Astrocyte (in vitro differentiated cells and primary cell): ENCODE results near the gene IPCEF1. TPM values are rescaled to one million over a fixed set of nuclear protein-coding genes. Genes with fewer than 3 reads are reported as not detected.

Source experiments
- DNase-seq: peaks from one replicate; pipeline ENCODE4 v3.0.0-alpha.2; 2010; ENCODE audit warnings: low read depth
- FAIRE-seq: peaks from 2 replicates; lab custom pipeline; 2011; peaks lifted over from hg19 to GRCh38; lab: Jason Lieb, UNC
- H2AFZ ChIP-seq: 2 replicates; pipeline ENCODE4 v1.6.0; 2012; ENCODE audit warnings: low read depth, low read length, inconsistent platforms
- H3K27ac ChIP-seq: 2 replicates; pipeline ENCODE4 v1.5.1; 2011; ENCODE audit warnings: low read depth, low read length, inconsistent platforms
- H3K27me3 ChIP-seq: 2 replicates; pipeline ENCODE4 v1.6.0; 2011; ENCODE audit warnings: low read length, inconsistent platforms; ENCODE audit not compliant: insufficient read depth
- H3K36me3 ChIP-seq: 2 replicates; pipeline ENCODE4 v1.5.1; 2011; ENCODE audit warnings: low read length, inconsistent platforms; ENCODE audit not compliant: insufficient read depth
- H3K4me1 ChIP-seq: 2 replicates; pipeline ENCODE4 v1.5.1; 2011; ENCODE audit warnings: low read length, inconsistent platforms; ENCODE audit not compliant: insufficient read depth
- H3K4me2 ChIP-seq: 2 replicates; pipeline ENCODE4 v1.6.0; 2012; ENCODE audit warnings: low read length, inconsistent platforms
- H3K4me3 ChIP-seq: 2 replicates; pipeline ENCODE4 v1.5.1; 2011; ENCODE audit warnings: low read depth, mild to moderate bottlenecking, low read length, inconsistent platforms; ENCODE audit not compliant: insufficient read depth
- H3K79me2 ChIP-seq: 2 replicates; pipeline ENCODE4 v1.6.0; 2012; ENCODE audit warnings: mild to moderate bottlenecking, low read length, inconsistent platforms; ENCODE audit not compliant: insufficient read depth
- H3K9ac ChIP-seq: 2 replicates; pipeline ENCODE4 v1.6.0; 2012; ENCODE audit warnings: mild to moderate bottlenecking, low read length, inconsistent platforms
- H3K9me3 ChIP-seq: 2 replicates; pipeline ENCODE4 v1.5.1; 2012; ENCODE audit warnings: low read depth, mild to moderate bottlenecking, low read length, inconsistent platforms; ENCODE audit not compliant: insufficient read depth
- H4K20me1 ChIP-seq: 2 replicates; pipeline ENCODE4 v1.6.0; 2012; ENCODE audit warnings: low read length, inconsistent platforms; ENCODE audit not compliant: insufficient read depth
- H3K27ac Mint-ChIP-seq: one replicate; pipeline ENCODE4 v1.8.0; 2021; ENCODE audit warnings: mild to moderate bottlenecking, mixed read lengths; ENCODE audit not compliant: unreplicated experiment
- H3K27me3 Mint-ChIP-seq: one replicate; pipeline ENCODE4 v1.8.0; 2021; ENCODE audit warnings: low read depth, mixed read lengths; ENCODE audit not compliant: unreplicated experiment
- H3K36me3 Mint-ChIP-seq: one replicate; pipeline ENCODE4 v1.8.0; 2021; ENCODE audit warnings: low read depth, mixed read lengths; ENCODE audit not compliant: unreplicated experiment
- H3K4me1 Mint-ChIP-seq: one replicate; pipeline ENCODE4 v1.8.0; 2021; ENCODE audit warnings: low read depth, mixed read lengths; ENCODE audit not compliant: unreplicated experiment
- H3K4me3 Mint-ChIP-seq: one replicate; pipeline ENCODE4 v1.8.0; 2021; ENCODE audit warnings: mild to moderate bottlenecking, moderate library complexity, mixed read lengths; ENCODE audit not compliant: unreplicated experiment
- H3K9me3 Mint-ChIP-seq: one replicate; pipeline ENCODE4 v1.8.0; 2021; ENCODE audit warnings: mild to moderate bottlenecking, mixed read lengths; ENCODE audit not compliant: unreplicated experiment
- EZH2 ChIP-seq: IDR thresholded peaks from 2 replicates; pipeline ENCODE4 v1.6.1; 2012; ENCODE audit warnings: mild to moderate bottlenecking, low read length, inconsistent platforms; ENCODE audit not compliant: insufficient read depth
- total RNA-seq: library from RNA; stranded (reverse); gene quantifications from 2 replicates; pipeline ENCODE4 v1.2.1, GENCODE V29; 2021
- TF ChIP-seq, protein P1 (sequence below): IDR thresholded peaks from 2 replicates; pipeline ENCODE4 v1.5.1; 2011; ENCODE audit warnings: low read depth, mild to moderate bottlenecking, inconsistent platforms, low read length, moderate library complexity; ENCODE audit not compliant: insufficient read depth

IPCEF1 gene
- total RNA-seq, 1 donor from 2014 or later = 0.16 TPM

DNA sequence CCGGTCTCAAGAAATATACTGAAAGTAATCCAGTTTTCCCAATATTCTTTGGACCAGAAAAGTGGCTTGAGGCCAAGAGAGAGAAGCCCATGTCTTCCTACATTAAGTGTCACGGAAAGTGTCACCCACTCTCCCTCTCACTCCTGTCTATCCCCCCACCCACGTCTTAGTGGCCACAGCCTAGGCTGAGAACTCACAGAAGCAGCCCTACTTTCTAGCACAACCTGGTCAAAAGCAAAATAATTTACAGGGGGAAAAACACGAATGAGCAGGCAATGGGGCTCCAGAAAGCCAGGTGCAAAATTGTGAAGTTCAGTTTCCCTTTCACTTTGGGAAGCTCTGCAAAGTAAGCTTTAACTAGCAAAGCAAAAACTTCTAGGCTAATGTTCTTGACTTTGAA lies 199.5 kb downstream of the IPCEF1 start:
- Histone ChIP-seq H3K4me2 (no peak overlapping the region), H3K9me3 (no peaks in the 10 kb centered on the region), H3K36me3 (no peaks in the 10 kb centered on the region), H3K27me3 (no peaks in the 10 kb centered on the region), H3K4me1 (no peaks in the 10 kb centered on the region), H3K27ac (no peak overlapping the region), H3K9ac (no peak overlapping the region), H3K79me2 (no peaks in the 10 kb centered on the region), H4K20me1 (no peaks in the 10 kb centered on the region), H3K4me3 (no peak overlapping the region), H2AFZ (no peak overlapping the region)
- DNase-seq (no peak), FAIRE-seq (no peak)
- Mint-ChIP-seq H3K4me1 (no peaks in the 10 kb centered on the region), H3K4me3 (no peak overlapping the region), H3K27me3 (no peaks in the 10 kb centered on the region), H3K27ac (no peak overlapping the region), H3K9me3 (no peaks in the 10 kb centered on the region), H3K36me3 (no peaks in the 10 kb centered on the region)
- TF ChIP-seq, protein P1, sequence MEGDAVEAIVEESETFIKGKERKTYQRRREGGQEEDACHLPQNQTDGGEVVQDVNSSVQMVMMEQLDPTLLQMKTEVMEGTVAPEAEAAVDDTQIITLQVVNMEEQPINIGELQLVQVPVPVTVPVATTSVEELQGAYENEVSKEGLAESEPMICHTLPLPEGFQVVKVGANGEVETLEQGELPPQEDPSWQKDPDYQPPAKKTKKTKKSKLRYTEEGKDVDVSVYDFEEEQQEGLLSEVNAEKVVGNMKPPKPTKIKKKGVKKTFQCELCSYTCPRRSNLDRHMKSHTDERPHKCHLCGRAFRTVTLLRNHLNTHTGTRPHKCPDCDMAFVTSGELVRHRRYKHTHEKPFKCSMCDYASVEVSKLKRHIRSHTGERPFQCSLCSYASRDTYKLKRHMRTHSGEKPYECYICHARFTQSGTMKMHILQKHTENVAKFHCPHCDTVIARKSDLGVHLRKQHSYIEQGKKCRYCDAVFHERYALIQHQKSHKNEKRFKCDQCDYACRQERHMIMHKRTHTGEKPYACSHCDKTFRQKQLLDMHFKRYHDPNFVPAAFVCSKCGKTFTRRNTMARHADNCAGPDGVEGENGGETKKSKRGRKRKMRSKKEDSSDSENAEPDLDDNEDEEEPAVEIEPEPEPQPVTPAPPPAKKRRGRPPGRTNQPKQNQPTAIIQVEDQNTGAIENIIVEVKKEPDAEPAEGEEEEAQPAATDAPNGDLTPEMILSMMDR = no peak
- no peak for TF ChIP-seq EZH2

DNA sequence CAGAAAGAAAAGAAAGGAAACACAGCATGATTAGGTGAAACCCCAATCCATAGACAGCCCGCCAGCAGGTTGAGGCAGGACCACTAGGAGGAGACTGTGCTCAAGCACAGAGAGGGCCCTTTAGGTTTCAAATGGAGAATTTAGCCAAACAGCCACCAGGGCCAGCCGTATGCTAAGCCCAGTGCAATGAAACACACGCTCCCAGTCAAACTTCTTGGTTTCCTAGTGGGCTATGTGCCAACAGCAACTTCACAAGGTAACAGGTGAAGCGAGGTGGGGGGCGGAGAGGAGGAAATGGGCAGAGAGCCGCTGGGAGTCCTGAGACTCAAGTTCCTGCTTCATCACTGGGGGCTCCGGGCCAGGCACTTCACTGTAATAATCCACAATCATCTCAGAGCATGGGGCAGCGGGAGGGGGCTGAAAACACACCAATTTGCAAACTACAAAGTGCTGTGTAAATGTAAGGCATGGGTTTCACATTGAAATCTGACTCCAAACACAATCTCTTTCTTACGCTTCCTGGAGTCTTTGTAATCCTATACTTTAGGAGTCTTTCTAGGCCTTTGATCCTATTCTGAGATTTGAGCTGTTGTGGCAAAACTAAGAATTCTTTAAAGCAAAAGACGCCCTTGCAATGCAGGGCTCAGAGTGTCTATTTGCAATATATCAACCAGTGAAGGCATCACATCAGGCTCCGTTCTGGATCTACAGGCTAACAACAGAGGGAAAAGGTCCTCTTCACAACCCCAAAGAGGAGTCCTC lies 200.3 kb downstream of the IPCEF1 start:
- TF ChIP-seq EZH2 = no peak
- TF ChIP-seq, protein P1 = peak; percentile 78
- H3K36me3 Mint-ChIP-seq = no peaks in the 10 kb centered on the region
- no peaks in the 10 kb centered on the region for H3K9me3 Mint-ChIP-seq
- no peaks in the 10 kb centered on the region for H3K4me1 ChIP-seq
- no peak overlapping the region for H3K4me3 ChIP-seq
- H3K27ac ChIP-seq = no peak overlapping the region
- no peaks in the 10 kb centered on the region for H3K79me2 ChIP-seq
- no peaks in the 10 kb centered on the region for H3K9me3 ChIP-seq
- FAIRE-seq (no peak), DNase-seq (peak; percentile 12)
- no peaks in the 10 kb centered on the region for H4K20me1 ChIP-seq
- H3K36me3 ChIP-seq = no peaks in the 10 kb centered on the region
- no peaks in the 10 kb centered on the region for H3K27me3 Mint-ChIP-seq
- H3K9ac ChIP-seq = no peak overlapping the region
- H3K4me1 Mint-ChIP-seq = no peaks in the 10 kb centered on the region
- H3K4me3 Mint-ChIP-seq = no peak overlapping the region
- no peak overlapping the region for H3K4me2 ChIP-seq
- H3K27me3 ChIP-seq = no peaks in the 10 kb centered on the region
- no peak overlapping the region for H3K27ac Mint-ChIP-seq
- H2AFZ ChIP-seq = no peak overlapping the region

DNA sequence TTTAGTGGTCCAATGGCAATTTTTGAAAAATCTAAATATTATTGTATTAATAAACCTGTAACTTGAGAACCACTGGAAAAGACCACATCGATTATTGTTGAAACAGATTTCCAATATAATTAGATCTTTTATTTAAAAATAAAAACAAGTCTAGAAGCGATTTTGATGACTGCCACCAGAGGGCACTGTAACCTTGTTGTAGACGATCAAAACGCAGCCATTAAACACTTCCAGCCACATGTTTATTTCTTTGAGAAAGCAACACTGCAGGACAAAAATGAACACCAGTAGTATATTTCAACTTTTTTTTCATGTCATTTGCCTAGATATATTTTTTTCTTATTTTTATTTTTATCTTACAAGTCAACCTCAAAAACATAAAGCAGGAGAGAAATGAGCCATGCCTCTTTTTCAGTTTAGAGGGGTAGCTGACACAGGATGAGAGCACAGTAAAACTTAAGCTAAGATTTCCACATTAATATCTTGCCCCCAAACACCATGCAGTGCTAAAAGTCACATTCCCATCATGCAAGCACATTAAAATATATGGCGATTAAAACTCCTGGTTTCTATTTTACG lies 202.1 kb downstream of the IPCEF1 start:
- FAIRE-seq = no peak
- no peak overlapping the region for H3K4me3 ChIP-seq
- Mint-ChIP-seq H3K9me3 (no peaks in the 10 kb centered on the region), H3K4me3 (no peak overlapping the region), H3K4me1 (no peaks in the 10 kb centered on the region), H3K27ac (peak overlapping the region; percentile 3), H3K36me3 (no peaks in the 10 kb centered on the region), H3K27me3 (peaks cover 8% of the 10 kb centered on the region)
- H3K4me2 ChIP-seq = no peak overlapping the region
- no peak overlapping the region for H3K27ac ChIP-seq
- DNase-seq = peak; percentile 34
- no peak overlapping the region for H2AFZ ChIP-seq
- H3K27me3 ChIP-seq = no peaks in the 10 kb centered on the region
- no peaks in the 10 kb centered on the region for H4K20me1 ChIP-seq
- H3K9me3 ChIP-seq = no peaks in the 10 kb centered on the region
- no peak for TF ChIP-seq EZH2
- TF ChIP-seq, protein P1 = peak; percentile 74
- no peaks in the 10 kb centered on the region for H3K79me2 ChIP-seq
- H3K36me3 ChIP-seq = no peaks in the 10 kb centered on the region
- H3K4me1 ChIP-seq = no peaks in the 10 kb centered on the region
- H3K9ac ChIP-seq = no peak overlapping the region
